HepG2 (cell line): ENCODE measurements around the gene BRCA1. TPM values are rescaled to one million over a fixed set of nuclear protein-coding genes. Genes with fewer than 3 reads are reported as not detected.

Experiments
- BRD4 ChIP-seq: sonication (generic); formaldehyde crosslinking; IDR thresholded peaks from 2 replicates; pipeline ENCODE4 v1.4.0; 2020; ENCODE audit warnings: missing genetic modification reagents
- KMT2B ChIP-seq: IDR thresholded peaks from 2 replicates; pipeline ENCODE4 v1.6.1; 2016; ENCODE audit warnings: missing genetic modification reagents, missing compliant biosample characterization
- MEIS2 ChIP-seq: sonication (generic); formaldehyde crosslinking; IDR thresholded peaks from 2 replicates; pipeline ENCODE4 v1.9.0; 2021; ENCODE audit warnings: mild to moderate bottlenecking, missing genetic modification reagents
- RCOR2 ChIP-seq: IDR thresholded peaks from 2 replicates; pipeline ENCODE4 v1.6.1; 2016; ENCODE audit warnings: missing biosample characterization, missing genetic modification reagents
- SAP130 ChIP-seq: IDR thresholded peaks from 2 replicates; pipeline ENCODE4 v1.6.1; 2016; ENCODE audit warnings: low read depth
- SETDB1 ChIP-seq: sonication (generic); formaldehyde crosslinking; IDR thresholded peaks from 2 replicates; pipeline ENCODE4 v1.5.1; 2020; ENCODE audit warnings: missing genetic modification reagents, mild to moderate bottlenecking, borderline replicate concordance
- ZBTB21 ChIP-seq: sonication (generic); formaldehyde crosslinking; IDR thresholded peaks from 2 replicates; pipeline ENCODE4 v1.4.0; 2020; ENCODE audit warnings: missing genetic modification reagents
- ZNF101 ChIP-seq: sonication (generic); formaldehyde crosslinking; IDR thresholded peaks from 2 replicates; pipeline ENCODE4 v1.4.0; 2020; ENCODE audit warnings: mild to moderate bottlenecking, low read depth, missing genetic modification reagents, borderline replicate concordance
- ZNF207 ChIP-seq: fragments of 450-650 bp; IDR thresholded peaks from 2 replicates; pipeline ENCODE4 v1.6.1; 2016; ENCODE audit warnings: antibody characterized with exemption, borderline replicate concordance
- ZNF230 ChIP-seq: sonication (generic); formaldehyde crosslinking; IDR thresholded peaks from 2 replicates; pipeline ENCODE4 v1.4.0; 2020; ENCODE audit warnings: mild to moderate bottlenecking, missing genetic modification reagents
- ZNF343 ChIP-seq: sonication (generic); formaldehyde crosslinking; IDR thresholded peaks from 2 replicates; pipeline ENCODE4 v1.4.0; 2020; ENCODE audit warnings: mild to moderate bottlenecking, missing genetic modification reagents
- ZNF510 ChIP-seq: sonication (generic); formaldehyde crosslinking; IDR thresholded peaks from 2 replicates; pipeline ENCODE4 v1.4.0; 2020; ENCODE audit warnings: low read depth, mild to moderate bottlenecking, missing genetic modification reagents
- ZNF713 ChIP-seq: sonication (generic); formaldehyde crosslinking; IDR thresholded peaks from 2 replicates; pipeline ENCODE4 v1.4.0; 2020; ENCODE audit warnings: mild to moderate bottlenecking, missing genetic modification reagents
- ZNF788 ChIP-seq: sonication (generic); formaldehyde crosslinking; IDR thresholded peaks from 2 replicates; pipeline ENCODE4 v1.5.0; 2020; ENCODE audit warnings: mild to moderate bottlenecking, missing genetic modification reagents, borderline replicate concordance
- ZNF792 ChIP-seq: IDR thresholded peaks from 2 replicates; pipeline ENCODE4 v1.6.1; 2016
- polyA plus RNA-seq, 8 experiments: library from polyadenylated mRNA; depleted of rRNA in 3 of 8; stranded (reverse) in 7 of 8; unstranded in 1 of 8; fragments of >200 nt; fragmentation: Illumina TruSeq in 4 of 8; extraction: Trizol in 4 of 8; gene quantifications; 2 replicates each; pipeline versions ENCODE4 v1.2.1 to v1.2.3, GENCODE V29; 2011 to 2016; ENCODE audit warnings: low read depth in 4 of 8, missing spikeins in 1 of 8, mixed read lengths in 1 of 8; ENCODE audit not compliant: insufficient read depth in 1 of 8
- total RNA-seq, 5 experiments: library from RNA; depleted of rRNA; stranded (reverse); fragments of >200 nt; fragmentation: Illumina TruSeq; extraction: Trizol; gene quantifications; 2 replicates each; pipeline ENCODE4 v1.2.3, GENCODE V29; 2016; ENCODE audit warnings: low read depth in 1 of 5
- TF ChIP-seq, protein P1 (sequence below): sonication (generic); formaldehyde crosslinking; IDR thresholded peaks from 2 replicates; pipeline ENCODE4 v1.4.0; 2020; ENCODE audit warnings: missing genetic modification reagents
- TF ChIP-seq, protein P2 (sequence below): fragments of 450-650 bp; IDR thresholded peaks from 2 replicates; pipeline ENCODE4 v1.6.1; 2017
- TF ChIP-seq, protein P3 (sequence below): sonication (generic); formaldehyde crosslinking; IDR thresholded peaks from 2 replicates; pipeline ENCODE4 v1.9.0; 2021; ENCODE audit warnings: missing genetic modification reagents, borderline replicate concordance
- TF ChIP-seq, protein P4 (sequence below): IDR thresholded peaks from 2 replicates; pipeline ENCODE4 v1.6.1; 2016; ENCODE audit warnings: control low read depth
- TF ChIP-seq, protein P5 (sequence below): sonication (generic); formaldehyde crosslinking; IDR thresholded peaks from 2 replicates; pipeline ENCODE4 v1.5.0; 2020; ENCODE audit warnings: mild to moderate bottlenecking, low read depth, missing genetic modification reagents, borderline replicate concordance

The BRCA1 gene
- total and polyA plus RNA-seq, 2 of the 13 experiments (the other 11 are each of a cell fraction or from before 2014, with no cell fraction given) = 13.3 to 37.5 TPM

DNA sequence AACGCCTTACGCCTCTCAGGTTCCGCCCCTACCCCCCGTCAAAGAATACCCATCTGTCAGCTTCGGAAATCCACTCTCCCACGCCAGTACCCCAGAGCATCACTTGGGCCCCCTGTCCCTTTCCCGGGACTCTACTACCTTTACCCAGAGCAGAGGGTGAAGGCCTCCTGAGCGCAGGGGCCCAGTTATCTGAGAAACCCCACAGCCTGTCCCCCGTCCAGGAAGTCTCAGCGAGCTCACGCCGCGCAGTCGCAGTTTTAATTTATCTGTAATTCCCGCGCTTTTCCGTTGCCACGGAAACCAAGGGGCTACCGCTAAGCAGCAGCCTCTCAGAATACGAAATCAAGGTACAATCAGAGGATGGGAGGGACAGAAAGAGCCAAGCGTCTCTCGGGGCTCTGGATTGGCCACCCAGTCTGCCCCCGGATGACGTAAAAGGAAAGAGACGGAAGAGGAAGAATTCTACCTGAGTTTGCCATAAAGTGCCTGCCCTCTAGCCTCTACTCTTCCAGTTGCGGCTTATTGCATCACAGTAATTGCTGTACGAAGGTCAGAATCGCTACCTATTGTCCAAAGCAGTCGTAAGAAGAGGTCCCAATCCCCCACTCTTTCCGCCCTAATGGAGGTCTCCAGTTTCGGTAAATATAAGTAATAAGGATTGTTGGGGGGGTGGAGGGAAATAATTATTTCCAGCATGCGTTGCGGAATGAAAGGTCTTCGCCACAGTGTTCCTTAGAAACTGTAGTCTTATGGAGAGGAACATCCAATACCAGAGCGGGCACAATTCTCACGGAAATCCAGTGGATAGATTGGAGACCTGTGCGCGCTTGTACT lies at the start of gene BRCA1 (continued):
- TF ChIP-seq, protein P1, sequence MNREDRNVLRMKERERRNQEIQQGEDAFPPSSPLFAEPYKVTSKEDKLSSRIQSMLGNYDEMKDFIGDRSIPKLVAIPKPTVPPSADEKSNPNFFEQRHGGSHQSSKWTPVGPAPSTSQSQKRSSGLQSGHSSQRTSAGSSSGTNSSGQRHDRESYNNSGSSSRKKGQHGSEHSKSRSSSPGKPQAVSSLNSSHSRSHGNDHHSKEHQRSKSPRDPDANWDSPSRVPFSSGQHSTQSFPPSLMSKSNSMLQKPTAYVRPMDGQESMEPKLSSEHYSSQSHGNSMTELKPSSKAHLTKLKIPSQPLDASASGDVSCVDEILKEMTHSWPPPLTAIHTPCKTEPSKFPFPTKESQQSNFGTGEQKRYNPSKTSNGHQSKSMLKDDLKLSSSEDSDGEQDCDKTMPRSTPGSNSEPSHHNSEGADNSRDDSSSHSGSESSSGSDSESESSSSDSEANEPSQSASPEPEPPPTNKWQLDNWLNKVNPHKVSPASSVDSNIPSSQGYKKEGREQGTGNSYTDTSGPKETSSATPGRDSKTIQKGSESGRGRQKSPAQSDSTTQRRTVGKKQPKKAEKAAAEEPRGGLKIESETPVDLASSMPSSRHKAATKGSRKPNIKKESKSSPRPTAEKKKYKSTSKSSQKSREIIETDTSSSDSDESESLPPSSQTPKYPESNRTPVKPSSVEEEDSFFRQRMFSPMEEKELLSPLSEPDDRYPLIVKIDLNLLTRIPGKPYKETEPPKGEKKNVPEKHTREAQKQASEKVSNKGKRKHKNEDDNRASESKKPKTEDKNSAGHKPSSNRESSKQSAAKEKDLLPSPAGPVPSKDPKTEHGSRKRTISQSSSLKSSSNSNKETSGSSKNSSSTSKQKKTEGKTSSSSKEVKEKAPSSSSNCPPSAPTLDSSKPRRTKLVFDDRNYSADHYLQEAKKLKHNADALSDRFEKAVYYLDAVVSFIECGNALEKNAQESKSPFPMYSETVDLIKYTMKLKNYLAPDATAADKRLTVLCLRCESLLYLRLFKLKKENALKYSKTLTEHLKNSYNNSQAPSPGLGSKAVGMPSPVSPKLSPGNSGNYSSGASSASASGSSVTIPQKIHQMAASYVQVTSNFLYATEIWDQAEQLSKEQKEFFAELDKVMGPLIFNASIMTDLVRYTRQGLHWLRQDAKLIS (CRISPR knock-in tag) = no peak
- TF ChIP-seq, protein P2, sequence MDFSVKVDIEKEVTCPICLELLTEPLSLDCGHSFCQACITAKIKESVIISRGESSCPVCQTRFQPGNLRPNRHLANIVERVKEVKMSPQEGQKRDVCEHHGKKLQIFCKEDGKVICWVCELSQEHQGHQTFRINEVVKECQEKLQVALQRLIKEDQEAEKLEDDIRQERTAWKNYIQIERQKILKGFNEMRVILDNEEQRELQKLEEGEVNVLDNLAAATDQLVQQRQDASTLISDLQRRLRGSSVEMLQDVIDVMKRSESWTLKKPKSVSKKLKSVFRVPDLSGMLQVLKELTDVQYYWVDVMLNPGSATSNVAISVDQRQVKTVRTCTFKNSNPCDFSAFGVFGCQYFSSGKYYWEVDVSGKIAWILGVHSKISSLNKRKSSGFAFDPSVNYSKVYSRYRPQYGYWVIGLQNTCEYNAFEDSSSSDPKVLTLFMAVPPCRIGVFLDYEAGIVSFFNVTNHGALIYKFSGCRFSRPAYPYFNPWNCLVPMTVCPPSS = no peak
- TF ChIP-seq SAP130 (CRISPR knock-in tag) (peak; percentile 100), ZNF207 (no peak), ZNF343 (CRISPR knock-in tag) (0 out of 2 replicates have a peak, but pooled peaks have one; percentile 61), ZNF792 (CRISPR knock-in tag) (peak; percentile 97), SETDB1 (CRISPR knock-in tag) (no peak), ZNF510 (CRISPR knock-in tag) (no peak), ZNF788 (CRISPR knock-in tag) (no peak), KMT2B (CRISPR knock-in tag) (peak; percentile 68; the same call in 1 of the 2 replicates), ZBTB21 (CRISPR knock-in tag) (peak; percentile 97), ZNF713 (CRISPR knock-in tag) (no peak), BRD4 (CRISPR knock-in tag) (no peak), MEIS2 (CRISPR knock-in tag) (no peak; the same call in 1 of the 2 replicates), ZNF230 (CRISPR knock-in tag) (peak; percentile 94), RCOR2 (CRISPR knock-in tag) (0 out of 2 replicates have a peak, but pooled peaks have one; percentile 60), ZNF101 (CRISPR knock-in tag) (no peak)
- TF ChIP-seq, protein P3, sequence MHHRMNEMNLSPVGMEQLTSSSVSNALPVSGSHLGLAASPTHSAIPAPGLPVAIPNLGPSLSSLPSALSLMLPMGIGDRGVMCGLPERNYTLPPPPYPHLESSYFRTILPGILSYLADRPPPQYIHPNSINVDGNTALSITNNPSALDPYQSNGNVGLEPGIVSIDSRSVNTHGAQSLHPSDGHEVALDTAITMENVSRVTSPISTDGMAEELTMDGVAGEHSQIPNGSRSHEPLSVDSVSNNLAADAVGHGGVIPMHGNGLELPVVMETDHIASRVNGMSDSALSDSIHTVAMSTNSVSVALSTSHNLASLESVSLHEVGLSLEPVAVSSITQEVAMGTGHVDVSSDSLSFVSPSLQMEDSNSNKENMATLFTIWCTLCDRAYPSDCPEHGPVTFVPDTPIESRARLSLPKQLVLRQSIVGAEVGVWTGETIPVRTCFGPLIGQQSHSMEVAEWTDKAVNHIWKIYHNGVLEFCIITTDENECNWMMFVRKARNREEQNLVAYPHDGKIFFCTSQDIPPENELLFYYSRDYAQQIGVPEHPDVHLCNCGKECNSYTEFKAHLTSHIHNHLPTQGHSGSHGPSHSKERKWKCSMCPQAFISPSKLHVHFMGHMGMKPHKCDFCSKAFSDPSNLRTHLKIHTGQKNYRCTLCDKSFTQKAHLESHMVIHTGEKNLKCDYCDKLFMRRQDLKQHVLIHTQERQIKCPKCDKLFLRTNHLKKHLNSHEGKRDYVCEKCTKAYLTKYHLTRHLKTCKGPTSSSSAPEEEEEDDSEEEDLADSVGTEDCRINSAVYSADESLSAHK (CRISPR knock-in tag) = no peak
- TF ChIP-seq, protein P4, sequence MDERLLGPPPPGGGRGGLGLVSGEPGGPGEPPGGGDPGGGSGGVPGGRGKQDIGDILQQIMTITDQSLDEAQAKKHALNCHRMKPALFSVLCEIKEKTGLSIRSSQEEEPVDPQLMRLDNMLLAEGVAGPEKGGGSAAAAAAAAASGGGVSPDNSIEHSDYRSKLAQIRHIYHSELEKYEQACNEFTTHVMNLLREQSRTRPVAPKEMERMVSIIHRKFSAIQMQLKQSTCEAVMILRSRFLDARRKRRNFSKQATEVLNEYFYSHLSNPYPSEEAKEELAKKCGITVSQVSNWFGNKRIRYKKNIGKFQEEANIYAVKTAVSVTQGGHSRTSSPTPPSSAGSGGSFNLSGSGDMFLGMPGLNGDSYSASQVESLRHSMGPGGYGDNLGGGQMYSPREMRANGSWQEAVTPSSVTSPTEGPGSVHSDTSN (CRISPR knock-in tag) = no peak
- TF ChIP-seq, protein P5, sequence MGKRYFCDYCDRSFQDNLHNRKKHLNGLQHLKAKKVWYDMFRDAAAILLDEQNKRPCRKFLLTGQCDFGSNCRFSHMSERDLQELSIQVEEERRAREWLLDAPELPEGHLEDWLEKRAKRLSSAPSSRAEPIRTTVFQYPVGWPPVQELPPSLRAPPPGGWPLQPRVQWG (CRISPR knock-in tag) = no peak
